ENCODE data around the gene CHPF.

The CHPF gene

DNA sequence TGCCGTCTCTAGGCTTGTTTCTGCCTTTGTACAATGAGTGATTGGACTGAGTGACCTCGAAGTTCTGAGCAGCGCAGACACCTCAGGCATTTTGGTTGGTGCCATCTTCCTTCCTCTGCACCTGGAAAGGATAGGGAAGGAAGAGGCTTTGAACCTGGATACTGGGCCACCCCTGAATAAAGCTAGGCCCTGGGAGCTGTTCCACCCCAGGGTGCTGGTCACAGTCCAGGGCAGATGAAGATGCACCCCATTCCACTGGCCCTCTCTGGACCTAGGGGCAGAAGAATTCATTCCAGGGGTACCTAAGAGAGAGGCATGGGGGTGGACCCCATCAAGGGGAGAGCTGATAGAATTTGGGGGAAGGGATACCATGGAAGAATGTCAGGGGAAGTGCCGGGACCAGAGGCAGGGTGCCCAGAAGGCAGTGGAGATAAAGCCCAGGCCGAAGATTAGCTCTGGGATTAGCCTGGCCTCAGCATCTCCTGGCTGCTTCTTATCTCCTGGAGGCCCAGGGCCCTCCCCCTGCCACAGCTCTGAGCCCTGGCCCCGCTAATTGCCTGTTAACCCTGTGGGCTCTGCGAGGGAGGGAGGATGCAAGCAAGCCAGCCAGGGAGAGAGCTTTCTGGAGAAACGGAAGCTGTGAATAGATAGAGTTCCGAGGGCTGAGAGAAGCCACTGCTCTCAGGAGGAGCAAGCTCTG, 17.9 kb downstream of the CHPF start:
- Histone ChIP-seq H3K4me1 (ENCODE audit: control insufficient read depth in 1 of 2, insufficient read depth in 2 of 2, low read length in 2 of 2) (peaks cover 0 to 28% of the 10 kb centered on the region in 2 donors), H3K9me3 (ENCODE audit: control insufficient read depth in 1 of 2, low read length in 2 of 2) (no peaks in the 10 kb centered on the region), H3K27ac (ENCODE audit: low read length) (no peak overlapping the region), H3K27me3 (ENCODE audit: low read depth, low read length) (peaks cover 67% of the 10 kb centered on the region), H3K36me3 (ENCODE audit: control insufficient read depth in 1 of 2, insufficient read depth in 2 of 2, low read length in 2 of 2) (no peaks in the 10 kb centered on the region), H3K4me3 (ENCODE audit: low read depth in 1 of 2, low read length in 2 of 2) (no peak overlapping the region)

- Histone ChIP-seq H3K36me3 (ENCODE audit: control insufficient read depth in 1 of 2, insufficient read depth in 2 of 2, low read length in 2 of 2) (no peaks in the 10 kb centered on the region), H3K4me1 (ENCODE audit: control insufficient read depth in 1 of 2, insufficient read depth in 2 of 2, low read length in 2 of 2) (peaks cover 0 to 25% of the 10 kb centered on the region in 2 donors), H3K9me3 (ENCODE audit: control insufficient read depth in 1 of 2, low read length in 2 of 2) (no peaks in the 10 kb centered on the region), H3K27me3 (ENCODE audit: low read depth, low read length) (peaks cover 68% of the 10 kb centered on the region), H3K27ac (ENCODE audit: low read length) (no peak overlapping the region), H3K4me3 (ENCODE audit: low read depth in 1 of 2, low read length in 2 of 2) (no peak overlapping the region)
Measured at GRCh38 chr2:219524817-219525216, 18.8 kb downstream of the CHPF start.

- no peak overlapping the region for H3K27ac ChIP-seq (ENCODE audit: low read length)
- no peaks in the 10 kb centered on the region for H3K36me3 ChIP-seq (ENCODE audit: control insufficient read depth in 1 of 2, insufficient read depth in 2 of 2, low read length in 2 of 2)
- H3K4me3 ChIP-seq (ENCODE audit: low read depth in 1 of 2, low read length in 2 of 2), result peak overlapping the region in 1 of 2 donors; percentile 48
- peaks cover 0 to 21% of the 10 kb centered on the region in 2 donors for H3K4me1 ChIP-seq (ENCODE audit: control insufficient read depth in 1 of 2, insufficient read depth in 2 of 2, low read length in 2 of 2)
- H3K9me3 ChIP-seq (ENCODE audit: control insufficient read depth in 1 of 2, low read length in 2 of 2), result no peaks in the 10 kb centered on the region
- peaks cover 58% of the 10 kb centered on the region for H3K27me3 ChIP-seq (ENCODE audit: low read depth, low read length)
Measured at GRCh38 chr2:219523031-219523671, 20.5 kb downstream of the CHPF start.

- peaks cover 58% of the 10 kb centered on the region for H3K27me3 ChIP-seq (ENCODE audit: low read depth, low read length)
- H3K27ac ChIP-seq (ENCODE audit: low read length), result no peak overlapping the region
- no peaks in the 10 kb centered on the region for H3K9me3 ChIP-seq (ENCODE audit: control insufficient read depth in 1 of 2, low read length in 2 of 2)
- peak overlapping the region in 1 of 2 donors; percentile 48 for H3K4me3 ChIP-seq (ENCODE audit: low read depth in 1 of 2, low read length in 2 of 2)
- H3K36me3 ChIP-seq (ENCODE audit: control insufficient read depth in 1 of 2, insufficient read depth in 2 of 2, low read length in 2 of 2), result no peaks in the 10 kb centered on the region
- peaks cover 0 to 21% of the 10 kb centered on the region in 2 donors for H3K4me1 ChIP-seq (ENCODE audit: control insufficient read depth in 1 of 2, insufficient read depth in 2 of 2, low read length in 2 of 2)
Measured at GRCh38 chr2:219522111-219523030, 21.2 kb downstream of the CHPF start.

DNA sequence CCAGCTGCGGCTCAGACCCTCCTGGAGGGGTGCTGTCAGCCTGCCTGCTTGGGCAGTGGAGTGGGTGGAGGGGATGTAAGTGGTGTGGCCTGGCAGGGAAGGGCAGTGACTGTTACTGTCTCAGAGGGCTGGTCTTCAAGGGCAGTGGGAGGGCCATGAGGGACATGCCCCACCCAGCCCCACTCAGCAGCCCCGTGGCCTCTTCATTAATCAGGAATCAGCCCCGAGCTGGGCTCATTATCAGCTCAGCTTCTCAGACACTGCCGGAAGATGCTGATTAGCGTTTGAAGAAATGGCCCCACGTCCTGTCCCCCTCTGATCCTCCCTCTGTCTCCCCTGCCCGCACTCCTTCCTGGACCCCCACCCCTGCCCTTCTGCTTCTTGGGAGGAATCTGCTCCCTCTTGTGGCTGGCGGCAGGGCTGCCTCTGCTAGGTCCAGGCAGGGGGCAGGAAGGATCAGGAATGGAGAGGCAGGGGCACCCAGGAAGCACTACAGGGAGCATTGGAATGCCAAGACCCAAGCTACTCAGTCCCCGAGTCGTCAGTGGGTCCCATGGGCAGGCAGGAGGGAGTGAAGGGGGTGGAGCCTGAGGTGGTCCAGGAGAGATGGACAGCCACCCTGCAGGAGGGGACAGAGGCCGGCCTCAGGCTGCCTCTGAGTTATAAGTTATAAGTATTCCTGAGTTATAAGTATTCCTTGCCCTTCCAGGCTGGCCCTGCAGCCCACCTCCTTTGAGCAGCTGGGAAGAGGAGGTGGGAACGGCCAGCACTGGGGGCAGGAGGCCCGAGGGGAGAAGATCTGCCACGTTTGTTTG, 22.3 kb downstream of the CHPF start:
- Histone ChIP-seq H3K27ac (ENCODE audit: low read length) (no peak overlapping the region), H3K4me1 (ENCODE audit: control insufficient read depth in 1 of 2, insufficient read depth in 2 of 2, low read length in 2 of 2) (peaks cover 0 to 21% of the 10 kb centered on the region in 2 donors), H3K9me3 (ENCODE audit: control insufficient read depth in 1 of 2, low read length in 2 of 2) (no peaks in the 10 kb centered on the region), H3K36me3 (ENCODE audit: control insufficient read depth in 1 of 2, insufficient read depth in 2 of 2, low read length in 2 of 2) (no peaks in the 10 kb centered on the region), H3K4me3 (ENCODE audit: low read depth in 1 of 2, low read length in 2 of 2) (no peak overlapping the region), H3K27me3 (ENCODE audit: low read depth, low read length) (peaks cover 47% of the 10 kb centered on the region)

DNA sequence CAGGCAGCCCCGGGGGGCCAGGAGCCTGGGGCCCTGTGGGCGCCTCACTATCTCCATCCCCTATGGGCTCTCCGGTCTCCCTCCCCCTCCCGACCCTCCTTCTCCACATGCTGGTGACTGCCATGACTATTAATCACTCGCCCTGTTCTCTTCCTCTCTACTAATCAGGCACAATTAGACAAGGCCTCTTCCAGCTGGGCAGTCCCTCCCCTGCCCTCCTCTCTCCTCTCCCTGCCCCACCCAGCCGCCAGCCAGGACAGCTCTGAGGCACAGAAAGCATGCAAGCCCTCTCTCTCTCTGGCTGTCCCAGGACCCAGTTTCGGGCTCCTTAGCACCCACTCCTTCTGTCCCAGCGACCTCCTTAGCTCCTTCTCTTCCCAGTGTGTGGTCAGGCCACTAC, 23.5 kb downstream of the CHPF start:
- no peak overlapping the region for H3K27ac ChIP-seq (ENCODE audit: low read length)
- no peak overlapping the region for H3K4me3 ChIP-seq (ENCODE audit: low read depth in 1 of 2, low read length in 2 of 2)
- no peaks in the 10 kb centered on the region for H3K36me3 ChIP-seq (ENCODE audit: control insufficient read depth in 1 of 2, insufficient read depth in 2 of 2, low read length in 2 of 2)
- H3K9me3 ChIP-seq (ENCODE audit: control insufficient read depth in 1 of 2, low read length in 2 of 2), result no peaks in the 10 kb centered on the region
- H3K27me3 ChIP-seq (ENCODE audit: low read depth, low read length), result peaks cover 47% of the 10 kb centered on the region
- H3K4me1 ChIP-seq (ENCODE audit: control insufficient read depth in 1 of 2, insufficient read depth in 2 of 2, low read length in 2 of 2), result peaks cover 0 to 21% of the 10 kb centered on the region in 2 donors

DNA sequence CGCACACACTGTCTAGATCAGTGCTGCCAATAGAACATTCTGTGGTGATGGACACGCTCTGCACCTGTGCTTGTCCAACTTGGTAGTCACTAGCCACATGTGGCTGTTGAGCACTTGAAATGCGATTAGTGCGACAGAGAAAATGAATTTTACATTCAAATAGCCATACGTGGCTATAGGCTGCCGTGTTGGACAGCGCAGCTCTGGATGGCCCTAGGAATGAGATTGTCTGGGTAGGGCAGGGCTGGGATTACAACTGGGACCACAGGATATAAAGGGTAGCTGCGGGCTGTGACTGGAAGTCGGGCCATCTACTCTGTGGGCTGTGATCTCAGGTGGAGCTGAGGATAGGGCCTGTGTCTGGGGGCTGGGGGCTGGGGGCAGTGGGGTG, 24.1 kb downstream of the CHPF start:
- H3K27ac ChIP-seq (ENCODE audit: low read length), result no peak overlapping the region
- H3K9me3 ChIP-seq (ENCODE audit: control insufficient read depth in 1 of 2, low read length in 2 of 2), result no peaks in the 10 kb centered on the region
- no peaks in the 10 kb centered on the region for H3K36me3 ChIP-seq (ENCODE audit: control insufficient read depth in 1 of 2, insufficient read depth in 2 of 2, low read length in 2 of 2)
- peaks cover 47% of the 10 kb centered on the region for H3K27me3 ChIP-seq (ENCODE audit: low read depth, low read length)
- peaks cover 0 to 21% of the 10 kb centered on the region in 2 donors for H3K4me1 ChIP-seq (ENCODE audit: control insufficient read depth in 1 of 2, insufficient read depth in 2 of 2, low read length in 2 of 2)
- H3K4me3 ChIP-seq (ENCODE audit: low read depth in 1 of 2, low read length in 2 of 2), result no peak overlapping the region

DNA sequence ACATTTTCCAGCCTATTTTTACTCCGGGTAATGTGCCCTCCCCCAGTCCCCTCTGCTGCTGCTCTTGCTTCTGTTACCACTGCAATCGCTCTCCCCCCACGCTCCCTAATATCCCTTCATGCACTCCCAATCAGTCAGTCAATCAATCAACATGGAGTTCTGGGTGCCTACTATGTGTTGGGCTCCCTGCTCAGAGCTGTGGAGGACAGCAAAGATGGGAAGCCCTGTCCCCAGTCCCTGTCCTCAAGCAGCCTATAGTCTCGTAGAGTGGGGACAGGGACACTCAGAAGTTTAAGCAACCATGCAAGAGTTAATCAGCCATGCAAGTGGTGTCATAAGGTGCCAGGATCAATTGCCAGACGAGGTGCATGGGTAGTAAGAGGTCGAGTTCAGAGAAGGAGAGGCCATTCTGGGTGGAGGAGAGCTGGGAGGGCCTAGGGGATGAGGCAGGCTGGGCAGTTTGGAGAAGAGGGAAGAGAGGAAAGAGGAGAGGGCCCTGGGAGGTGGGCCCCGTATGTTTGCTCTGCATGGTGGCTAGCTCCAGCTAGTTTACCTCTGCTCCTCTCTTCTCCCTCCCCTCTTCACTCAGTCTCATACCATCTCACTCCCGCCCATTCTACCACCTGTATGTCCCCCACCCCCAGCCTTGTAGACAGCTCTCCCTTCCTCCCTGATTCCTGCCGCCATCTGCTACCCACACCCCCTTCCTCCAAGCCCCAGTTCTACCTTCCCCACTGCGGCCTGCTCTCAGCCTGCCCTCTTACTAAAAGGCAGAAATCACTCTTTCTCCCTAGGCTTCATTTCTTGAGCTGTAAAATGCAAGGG, 25.4 kb downstream of the CHPF start:
- Histone ChIP-seq H3K4me3 (ENCODE audit: low read depth in 1 of 2, low read length in 2 of 2) (no peak overlapping the region), H3K27me3 (ENCODE audit: low read depth, low read length) (peaks cover 45% of the 10 kb centered on the region), H3K36me3 (ENCODE audit: control insufficient read depth in 1 of 2, insufficient read depth in 2 of 2, low read length in 2 of 2) (no peaks in the 10 kb centered on the region), H3K9me3 (ENCODE audit: control insufficient read depth in 1 of 2, low read length in 2 of 2) (no peaks in the 10 kb centered on the region), H3K4me1 (ENCODE audit: control insufficient read depth in 1 of 2, insufficient read depth in 2 of 2, low read length in 2 of 2) (peaks cover 0 to 18% of the 10 kb centered on the region in 2 donors), H3K27ac (ENCODE audit: low read length) (no peak overlapping the region)

- H3K27me3 ChIP-seq (ENCODE audit: low read depth, low read length), result peaks cover 44% of the 10 kb centered on the region
- no peak overlapping the region for H3K27ac ChIP-seq (ENCODE audit: low read length)
- peaks cover 0 to 8% of the 10 kb centered on the region in 2 donors for H3K4me1 ChIP-seq (ENCODE audit: control insufficient read depth in 1 of 2, insufficient read depth in 2 of 2, low read length in 2 of 2)
Measured at GRCh38 chr2:219516888-219517287, 26.7 kb downstream of the CHPF start.

GRCh38 chr2:219515874-219516629, 27.6 kb downstream of the CHPF start:
- Histone ChIP-seq H3K27me3 (ENCODE audit: low read depth, low read length) (peaks cover 38% of the 10 kb centered on the region), H3K27ac (ENCODE audit: low read length) (no peak overlapping the region), H3K9me3 (ENCODE audit: control insufficient read depth in 1 of 2, low read length in 2 of 2) (no peaks in the 10 kb centered on the region), H3K36me3 (ENCODE audit: control insufficient read depth in 1 of 2, insufficient read depth in 2 of 2, low read length in 2 of 2) (no peaks in the 10 kb centered on the region), H3K4me3 (ENCODE audit: low read depth in 1 of 2, low read length in 2 of 2) (no peak overlapping the region), H3K4me1 (ENCODE audit: control insufficient read depth in 1 of 2, insufficient read depth in 2 of 2, low read length in 2 of 2) (no peaks in the 10 kb centered on the region)

More at GRCh38 chr2:219516888-219517287, 26.7 kb downstream of the CHPF start:
- H3K36me3 ChIP-seq (ENCODE audit: control insufficient read depth in 1 of 2, insufficient read depth in 2 of 2, low read length in 2 of 2), result no peaks in the 10 kb centered on the region
- no peak overlapping the region for H3K4me3 ChIP-seq (ENCODE audit: low read depth in 1 of 2, low read length in 2 of 2)
- no peaks in the 10 kb centered on the region for H3K9me3 ChIP-seq (ENCODE audit: control insufficient read depth in 1 of 2, low read length in 2 of 2)

All from muscle layer of duodenum (tissue), 2 donors.